Activated T-cell treated with anti-CD3 and anti-CD28 coated beads, Interleukin-2, amount 50 U/mL, for 4 hours (primary cell): Measurements from ENCODE around the gene STPG4. TPM values are rescaled to one million over a fixed set of nuclear protein-coding genes. Genes with fewer than 3 reads are reported as not detected.

Experiments
- ATAC-seq, 2 donors: fragments of 200-7000 bp; cut with Tn5 transposase; one replicate each; pipeline ENCODE4 v1.10.0; 2021
- DNase-seq: peaks from one replicate; pipeline ENCODE4 v3.0.0-alpha.2; 2020
- H3K27me3 Mint-ChIP-seq: one replicate; pipeline ENCODE4 v1.8.0; 2021; ENCODE audit warnings: low read depth, mixed read lengths
- H3K36me3 Mint-ChIP-seq: one replicate; pipeline ENCODE4 v1.8.0; 2022; ENCODE audit warnings: mixed read lengths; ENCODE audit not compliant: insufficient read depth
- H3K4me1 Mint-ChIP-seq: one replicate; pipeline ENCODE4 v1.8.0; 2021; ENCODE audit warnings: low read depth, mixed read lengths
- H3K4me3 Mint-ChIP-seq: one replicate; pipeline ENCODE4 v1.8.0; 2021; ENCODE audit warnings: mild to moderate bottlenecking, moderate library complexity, mixed read lengths
- H3K9me3 Mint-ChIP-seq: one replicate; pipeline ENCODE4 v1.8.0; 2021; ENCODE audit warnings: mixed read lengths
- total RNA-seq, 3 donors: library from RNA; stranded (reverse); gene quantifications; one replicate each; pipeline ENCODE4 v1.2.1, GENCODE V29; 2021

Gene STPG4
- total RNA-seq, 3 donors from 2014 or later = not detected

DNA sequence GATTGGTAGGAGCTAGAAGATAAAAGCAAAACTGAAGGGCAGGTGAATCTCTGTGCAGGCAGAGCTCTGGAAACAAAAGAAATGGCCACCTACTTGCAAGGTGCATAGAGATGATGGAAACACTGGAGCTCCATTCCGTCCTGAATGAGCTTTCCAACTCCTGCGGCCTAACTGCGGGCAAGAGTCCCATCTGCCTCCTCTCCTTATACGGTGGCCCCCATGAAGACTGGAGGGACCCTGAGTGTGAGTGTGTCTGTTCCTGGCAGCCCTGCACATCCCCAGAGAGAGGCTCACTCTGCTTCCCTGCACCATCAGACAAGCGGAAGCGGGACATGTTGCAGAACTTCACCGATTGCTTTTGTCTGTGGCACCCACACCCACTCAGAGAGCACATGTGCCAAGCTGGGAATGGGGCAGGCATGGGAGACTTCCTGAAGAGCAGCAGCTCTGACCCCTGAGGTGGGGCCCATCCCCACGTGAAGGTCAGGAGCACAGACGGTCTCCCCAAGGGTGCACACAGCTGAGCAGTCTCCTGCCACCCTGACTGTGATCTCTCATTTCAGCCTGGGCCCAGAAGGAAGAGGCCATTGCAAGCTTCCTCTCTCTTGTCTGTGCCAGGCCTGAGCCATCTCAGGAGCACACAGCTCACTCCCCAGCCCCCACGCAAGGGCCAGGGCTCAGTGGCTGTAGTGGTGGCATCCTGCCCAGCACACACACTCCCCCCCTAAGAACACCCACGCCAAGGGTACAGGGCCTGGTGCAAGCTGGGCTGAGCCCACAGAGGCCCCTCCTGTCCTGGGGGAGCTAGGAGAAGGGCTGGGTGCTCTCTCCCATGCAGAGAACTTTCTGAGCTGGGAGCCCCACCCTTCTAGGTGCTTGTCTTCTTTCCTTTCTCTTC lies 75.3 kb downstream of the STPG4 start:
- Mint-ChIP-seq H3K36me3 (peaks cover 4% of the 10 kb centered on the region), H3K27me3 (no peaks in the 10 kb centered on the region), H3K9me3 (no peaks in the 10 kb centered on the region), H3K4me1 (peaks cover 1% of the 10 kb centered on the region), H3K4me3 (no peak overlapping the region)
- DNase-seq (no peak), ATAC-seq (peak in 1 of 2 donors; percentile 20)

DNA sequence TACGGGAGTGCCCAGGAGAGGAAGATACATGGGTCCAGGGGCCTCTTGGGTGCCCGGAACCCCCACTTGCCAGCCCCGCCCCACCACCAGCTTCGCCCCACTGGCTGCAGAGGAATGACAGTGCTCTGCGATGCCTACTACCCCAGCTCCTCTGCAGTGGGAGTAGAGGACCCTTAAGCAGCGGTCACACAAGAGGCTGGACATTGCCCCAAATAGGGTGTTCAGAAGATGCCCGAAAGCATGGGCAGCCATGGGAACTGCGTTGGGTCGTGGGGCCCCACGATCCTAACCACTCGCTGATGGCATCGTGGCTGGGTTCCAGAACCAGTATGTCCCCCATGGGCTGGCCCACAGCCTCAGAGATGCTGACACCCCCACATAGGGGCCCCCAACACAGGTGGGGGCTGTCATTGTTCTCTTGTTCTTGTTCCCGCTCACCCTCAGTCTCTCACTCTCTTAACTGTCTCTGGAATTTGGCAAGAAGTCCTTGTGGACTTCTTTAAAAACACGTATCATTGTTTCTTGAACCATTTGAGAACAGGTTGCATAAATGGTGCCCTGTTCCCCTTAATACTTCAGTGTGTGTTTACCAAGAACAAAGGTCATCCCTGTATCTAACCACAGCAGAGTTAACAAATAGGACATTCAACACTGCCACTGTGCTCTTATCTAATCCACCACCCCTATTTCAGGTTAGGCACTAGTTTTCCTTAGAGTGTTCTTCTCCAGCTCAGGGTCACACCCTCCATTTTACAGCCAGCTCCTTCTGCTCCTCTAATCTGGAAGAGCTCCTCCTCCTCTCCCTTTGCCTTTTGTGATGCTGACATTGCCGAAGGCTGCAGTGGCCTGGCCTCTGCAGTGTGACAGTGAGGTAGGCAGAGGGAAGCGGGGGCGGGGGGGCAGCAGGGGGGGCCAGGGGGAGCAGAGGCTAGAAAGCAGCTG lies 76.3 kb downstream of the STPG4 start:
- no peaks in the 10 kb centered on the region for H3K4me1 Mint-ChIP-seq
- DNase-seq (no peak), ATAC-seq (no peak)
- H3K4me3 Mint-ChIP-seq = no peak overlapping the region
- no peaks in the 10 kb centered on the region for H3K9me3 Mint-ChIP-seq
- peaks cover 6% of the 10 kb centered on the region for H3K36me3 Mint-ChIP-seq
- no peaks in the 10 kb centered on the region for H3K27me3 Mint-ChIP-seq

DNA sequence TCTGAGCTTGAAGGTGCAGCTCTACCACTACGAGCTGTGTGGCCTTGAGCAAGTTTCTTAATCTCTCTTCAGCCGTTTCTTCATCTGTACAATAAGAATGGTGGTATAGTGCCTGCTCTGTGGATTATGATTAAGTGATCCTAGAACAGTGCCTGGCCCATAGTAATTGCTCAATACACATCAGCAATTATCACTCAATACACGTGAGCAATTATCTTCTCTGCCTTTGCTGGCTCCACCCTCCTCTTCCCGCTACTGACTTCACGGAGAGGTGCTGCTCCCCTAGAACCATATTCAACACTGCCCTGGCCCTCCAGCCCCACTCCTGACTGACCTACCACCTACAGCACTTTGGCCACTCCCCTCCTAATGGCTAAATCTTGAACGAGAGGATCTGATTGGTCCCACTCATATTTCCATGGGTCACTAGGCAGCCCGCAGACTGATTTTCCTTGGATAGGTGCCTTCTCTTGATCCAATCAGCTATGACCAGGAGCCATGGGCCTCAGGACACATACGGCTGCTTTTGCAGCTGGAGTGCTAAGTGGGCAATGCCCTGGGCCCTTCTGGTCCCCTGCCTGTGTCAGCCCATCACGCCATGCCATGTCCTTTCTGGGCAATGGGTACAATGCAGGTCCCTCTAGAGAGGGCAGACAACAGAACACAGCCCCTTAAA lies 77.5 kb downstream of the STPG4 start:
- Mint-ChIP-seq H3K36me3 (peaks cover 6% of the 10 kb centered on the region), H3K4me3 (no peak overlapping the region), H3K27me3 (no peaks in the 10 kb centered on the region), H3K4me1 (peaks cover 5% of the 10 kb centered on the region), H3K9me3 (no peaks in the 10 kb centered on the region)
- DNase-seq = no peak
- no peak for ATAC-seq

DNA sequence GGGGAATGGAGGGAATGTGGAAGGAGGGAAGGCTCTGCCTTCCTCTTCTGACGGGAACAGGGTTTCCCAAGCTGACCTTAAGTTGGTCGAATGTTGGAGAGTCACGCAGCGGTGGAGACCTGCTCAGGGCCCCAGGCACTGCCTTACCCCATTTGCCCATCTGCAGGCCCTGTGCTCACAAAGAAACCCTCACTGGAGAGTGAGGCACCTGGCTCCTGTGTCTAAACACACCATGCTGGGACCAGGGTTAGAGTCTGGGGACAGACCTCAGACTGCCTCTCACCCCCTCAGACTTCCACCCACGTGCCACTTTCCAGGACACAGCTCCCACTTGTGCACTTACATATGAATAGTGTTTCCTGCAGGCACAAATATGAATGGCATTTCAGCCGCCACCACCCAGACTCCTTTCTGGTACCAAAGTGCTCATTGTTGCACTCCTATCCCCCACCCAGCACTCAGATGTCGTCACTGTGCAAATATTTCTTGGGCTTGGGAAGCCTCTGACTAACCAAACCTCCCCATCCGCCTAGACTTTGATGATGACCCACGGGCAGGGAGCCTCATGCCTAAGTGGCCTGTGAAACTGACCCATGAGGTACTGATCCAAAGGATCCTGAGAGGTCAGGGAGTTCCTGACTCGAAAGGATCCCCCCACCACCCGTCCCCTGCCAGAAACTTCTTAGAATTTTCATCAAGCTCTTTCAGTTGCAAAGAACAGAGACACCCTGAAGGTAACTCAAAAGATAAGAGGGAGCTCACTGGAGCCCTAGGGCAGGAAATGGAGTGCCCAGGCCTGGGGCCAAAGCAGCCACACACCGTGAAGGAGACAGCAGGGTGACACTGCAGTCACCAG lies 78.3 kb downstream of the STPG4 start:
- DNase-seq (no peak), ATAC-seq (no peak)
- Mint-ChIP-seq H3K9me3 (no peaks in the 10 kb centered on the region), H3K36me3 (peaks cover 6% of the 10 kb centered on the region), H3K4me1 (peaks cover 12% of the 10 kb centered on the region), H3K4me3 (no peak overlapping the region), H3K27me3 (no peaks in the 10 kb centered on the region)

DNA sequence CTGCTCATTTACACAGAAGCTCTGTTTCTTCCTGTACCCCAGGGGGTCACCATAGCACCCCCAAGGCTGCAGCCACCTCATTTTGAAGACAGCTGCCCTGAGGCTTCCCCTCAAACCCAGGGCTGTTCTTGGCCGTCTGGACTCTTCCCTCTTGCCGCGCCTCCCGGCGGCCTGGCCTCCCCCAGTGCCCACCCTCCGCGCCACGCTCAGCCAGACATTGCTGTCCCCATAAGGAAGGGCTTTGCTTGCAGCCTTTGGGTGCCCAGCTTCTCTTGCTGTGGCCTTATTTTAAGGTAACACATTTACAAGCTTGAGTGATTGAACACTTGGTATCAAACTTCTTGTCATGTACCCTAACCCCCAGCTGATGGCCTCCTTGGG lies 79.0 kb downstream of the STPG4 start:
- no peak for DNase-seq
- ATAC-seq = no peak
- no peaks in the 10 kb centered on the region for H3K27me3 Mint-ChIP-seq
- H3K36me3 Mint-ChIP-seq = peaks cover 11% of the 10 kb centered on the region
- no peak overlapping the region for H3K4me3 Mint-ChIP-seq
- peaks cover 19% of the 10 kb centered on the region for H3K4me1 Mint-ChIP-seq
- H3K9me3 Mint-ChIP-seq = no peaks in the 10 kb centered on the region

DNA sequence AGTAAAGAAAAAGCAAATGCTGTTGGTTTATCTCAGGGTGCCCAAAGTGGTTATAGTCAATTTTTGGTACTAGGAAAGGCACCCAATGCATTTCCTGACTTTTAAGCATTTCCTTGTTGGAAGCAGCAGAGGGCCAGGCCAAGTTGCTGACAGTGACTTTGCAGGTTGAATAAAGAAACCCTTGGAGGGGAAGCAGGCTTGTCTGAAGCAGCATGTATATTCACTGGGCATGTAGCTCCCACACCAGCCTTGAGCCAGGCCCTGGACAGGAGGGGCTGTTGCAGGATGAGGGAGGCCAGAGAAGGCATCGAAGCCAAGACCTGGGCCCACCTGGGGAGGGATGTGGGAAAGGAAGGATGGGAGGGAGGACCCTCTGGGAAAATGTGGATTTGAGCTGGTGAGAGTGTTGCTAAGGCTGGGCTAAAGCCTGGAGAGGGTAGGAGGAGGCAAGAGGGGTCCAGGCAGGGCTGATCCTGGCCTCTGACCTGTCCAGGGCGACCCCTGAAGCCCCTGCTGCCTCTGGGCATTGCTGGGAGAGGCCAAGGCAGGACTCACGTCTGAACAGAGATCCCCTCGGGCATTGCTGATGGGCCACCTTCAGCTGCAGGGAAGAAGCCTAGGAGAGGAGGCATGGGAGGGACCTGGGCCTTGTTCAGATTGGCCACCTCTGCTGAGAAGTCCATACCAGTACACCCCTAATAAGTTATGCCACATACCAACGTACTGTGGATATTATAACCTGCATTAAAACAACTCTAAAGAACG lies 79.6 kb downstream of the STPG4 start:
- DNase-seq (no peak), ATAC-seq (no peak)
- Mint-ChIP-seq H3K4me3 (no peak overlapping the region), H3K4me1 (peaks cover 25% of the 10 kb centered on the region), H3K36me3 (peaks cover 11% of the 10 kb centered on the region), H3K9me3 (no peaks in the 10 kb centered on the region), H3K27me3 (no peaks in the 10 kb centered on the region)

DNA sequence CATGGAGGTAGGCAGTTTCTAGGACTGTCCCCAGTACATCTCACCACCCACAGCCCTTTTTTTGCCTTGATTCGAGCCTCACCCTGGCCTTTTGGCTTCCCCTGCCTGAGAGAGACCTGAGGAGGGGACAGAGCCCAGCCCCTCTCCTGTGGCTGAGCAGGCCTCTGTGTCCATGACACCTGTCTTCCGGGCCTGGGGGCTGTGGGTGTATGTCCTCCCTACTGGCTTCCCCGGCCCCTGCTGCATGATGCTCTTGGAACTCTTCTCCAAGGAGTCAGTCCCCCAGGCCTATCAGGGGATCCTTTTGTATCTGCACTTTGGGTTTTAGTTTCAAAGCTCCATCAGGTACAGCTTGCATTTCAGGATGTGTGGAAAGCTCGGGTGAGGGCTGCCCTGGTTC lies 80.4 kb downstream of the STPG4 start:
- H3K36me3 Mint-ChIP-seq = peaks cover 11% of the 10 kb centered on the region
- ATAC-seq = no peak
- no peak overlapping the region for H3K4me3 Mint-ChIP-seq
- DNase-seq = no peak
- H3K4me1 Mint-ChIP-seq = peaks cover 32% of the 10 kb centered on the region
- no peaks in the 10 kb centered on the region for H3K9me3 Mint-ChIP-seq
- H3K27me3 Mint-ChIP-seq = no peaks in the 10 kb centered on the region

DNA sequence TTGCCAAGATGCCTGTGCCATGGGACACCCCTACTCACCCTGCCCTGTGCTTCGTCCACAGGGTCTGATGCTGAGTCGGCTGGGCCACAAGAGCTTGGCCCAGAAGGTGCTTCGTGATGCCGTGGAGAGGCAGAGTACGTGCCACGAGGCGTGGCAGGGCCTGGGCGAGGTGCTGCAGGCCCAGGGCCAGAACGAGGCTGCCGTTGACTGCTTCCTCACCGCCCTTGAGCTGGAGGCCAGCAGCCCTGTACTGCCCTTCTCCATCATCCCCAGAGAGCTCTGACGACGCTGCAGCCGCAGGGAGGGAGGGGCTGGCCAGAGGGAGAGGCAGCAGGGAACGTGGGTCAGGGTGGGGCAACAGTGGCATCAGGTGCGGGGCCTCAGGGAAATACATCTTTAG lies 81.5 kb downstream of the STPG4 start:
- H3K4me3 Mint-ChIP-seq = no peak overlapping the region
- DNase-seq = no peak
- H3K27me3 Mint-ChIP-seq = no peaks in the 10 kb centered on the region
- peaks cover 11% of the 10 kb centered on the region for H3K36me3 Mint-ChIP-seq
- ATAC-seq = no peak
- H3K4me1 Mint-ChIP-seq = peaks cover 41% of the 10 kb centered on the region
- H3K9me3 Mint-ChIP-seq = no peaks in the 10 kb centered on the region

DNA sequence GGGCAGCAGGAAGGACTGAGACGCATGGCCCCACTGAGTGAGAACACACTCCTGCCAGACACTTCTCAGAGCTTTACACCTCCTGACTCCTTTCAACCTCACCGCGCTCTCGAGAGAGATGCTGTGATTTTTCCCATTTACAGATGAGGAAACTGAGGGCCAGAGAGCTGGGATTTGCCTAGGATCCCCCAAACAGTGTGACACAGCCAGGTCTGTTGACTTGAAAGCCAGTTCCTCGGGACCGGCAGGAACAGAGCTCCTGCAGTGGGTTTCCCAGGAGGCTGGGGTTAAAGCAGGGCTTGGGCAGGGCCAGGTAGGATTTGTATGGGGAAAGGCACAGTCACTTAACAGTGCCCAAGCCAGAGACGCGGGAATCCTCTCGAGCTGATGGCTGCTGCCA lies 81.9 kb downstream of the STPG4 start:
- peaks cover 11% of the 10 kb centered on the region for H3K36me3 Mint-ChIP-seq
- no peaks in the 10 kb centered on the region for H3K27me3 Mint-ChIP-seq
- DNase-seq (no peak), ATAC-seq (no peak)
- H3K4me3 Mint-ChIP-seq = no peak overlapping the region
- peaks cover 45% of the 10 kb centered on the region for H3K4me1 Mint-ChIP-seq
- no peaks in the 10 kb centered on the region for H3K9me3 Mint-ChIP-seq

DNA sequence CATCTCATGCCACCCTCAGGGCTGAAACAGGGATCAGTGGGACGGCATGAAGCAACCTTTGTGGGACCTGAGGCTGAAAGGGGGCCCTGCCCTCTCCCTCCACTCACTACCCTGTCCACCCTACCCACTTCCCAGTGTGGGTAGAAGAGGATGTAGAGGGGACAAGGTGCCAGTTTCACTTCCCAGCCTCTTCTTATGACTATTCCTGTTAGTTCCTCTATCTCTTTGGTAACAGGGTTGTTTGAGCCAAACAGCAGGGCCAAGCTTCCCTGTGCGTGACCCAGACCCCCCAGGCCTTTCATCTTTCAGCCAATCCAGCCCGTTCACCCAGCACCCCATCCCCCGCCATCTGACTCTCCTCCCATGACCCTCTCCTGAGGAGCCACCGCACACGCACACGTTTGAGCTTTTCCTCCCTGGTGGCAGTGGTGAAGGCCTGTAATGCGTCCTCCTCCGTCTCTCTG lies 82.3 kb downstream of the STPG4 start:
- H3K27me3 Mint-ChIP-seq = no peaks in the 10 kb centered on the region
- H3K36me3 Mint-ChIP-seq = peaks cover 11% of the 10 kb centered on the region
- no peaks in the 10 kb centered on the region for H3K9me3 Mint-ChIP-seq
- ATAC-seq (no peak), DNase-seq (no peak)
- H3K4me1 Mint-ChIP-seq = peaks cover 49% of the 10 kb centered on the region
- H3K4me3 Mint-ChIP-seq = no peak overlapping the region

DNA sequence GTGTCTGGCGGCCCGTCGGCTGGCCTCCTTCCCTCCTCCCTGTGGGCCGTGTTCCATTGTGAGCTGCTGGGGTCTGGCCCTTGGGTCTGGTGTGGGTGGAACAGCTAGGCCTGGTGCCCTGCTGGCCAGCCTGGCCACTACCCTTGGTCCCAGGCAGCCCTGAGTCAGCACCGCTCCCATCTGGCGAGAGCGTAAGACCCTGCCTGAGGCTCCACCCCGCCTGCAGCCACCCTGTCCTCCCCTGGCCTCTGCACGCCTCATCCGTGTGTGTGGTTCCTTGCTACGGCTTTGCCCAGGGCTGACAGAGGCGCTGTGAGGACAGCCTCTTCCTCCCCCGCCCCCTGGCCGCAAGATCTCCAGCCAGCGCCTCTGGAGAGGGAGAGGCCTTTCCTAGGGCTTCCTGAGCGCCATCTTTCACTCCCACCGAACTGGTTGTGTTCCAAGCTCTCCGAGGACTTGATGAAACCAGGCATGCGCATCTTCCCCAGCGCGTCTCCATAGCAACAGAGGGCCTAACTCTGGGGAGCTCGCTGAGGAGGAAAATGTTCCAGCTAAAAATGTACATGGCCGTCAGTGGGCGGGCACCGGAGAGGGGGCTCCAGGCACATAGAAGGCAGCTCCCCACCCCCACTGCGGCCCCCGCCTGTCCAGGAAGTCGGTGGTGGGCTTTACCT lies 83.0 kb downstream of the STPG4 start:
- H3K9me3 Mint-ChIP-seq = no peaks in the 10 kb centered on the region
- no peak for ATAC-seq
- no peak overlapping the region for H3K4me3 Mint-ChIP-seq
- peaks cover 11% of the 10 kb centered on the region for H3K36me3 Mint-ChIP-seq
- peaks cover 53% of the 10 kb centered on the region for H3K4me1 Mint-ChIP-seq
- DNase-seq = no peak
- H3K27me3 Mint-ChIP-seq = no peaks in the 10 kb centered on the region

DNA sequence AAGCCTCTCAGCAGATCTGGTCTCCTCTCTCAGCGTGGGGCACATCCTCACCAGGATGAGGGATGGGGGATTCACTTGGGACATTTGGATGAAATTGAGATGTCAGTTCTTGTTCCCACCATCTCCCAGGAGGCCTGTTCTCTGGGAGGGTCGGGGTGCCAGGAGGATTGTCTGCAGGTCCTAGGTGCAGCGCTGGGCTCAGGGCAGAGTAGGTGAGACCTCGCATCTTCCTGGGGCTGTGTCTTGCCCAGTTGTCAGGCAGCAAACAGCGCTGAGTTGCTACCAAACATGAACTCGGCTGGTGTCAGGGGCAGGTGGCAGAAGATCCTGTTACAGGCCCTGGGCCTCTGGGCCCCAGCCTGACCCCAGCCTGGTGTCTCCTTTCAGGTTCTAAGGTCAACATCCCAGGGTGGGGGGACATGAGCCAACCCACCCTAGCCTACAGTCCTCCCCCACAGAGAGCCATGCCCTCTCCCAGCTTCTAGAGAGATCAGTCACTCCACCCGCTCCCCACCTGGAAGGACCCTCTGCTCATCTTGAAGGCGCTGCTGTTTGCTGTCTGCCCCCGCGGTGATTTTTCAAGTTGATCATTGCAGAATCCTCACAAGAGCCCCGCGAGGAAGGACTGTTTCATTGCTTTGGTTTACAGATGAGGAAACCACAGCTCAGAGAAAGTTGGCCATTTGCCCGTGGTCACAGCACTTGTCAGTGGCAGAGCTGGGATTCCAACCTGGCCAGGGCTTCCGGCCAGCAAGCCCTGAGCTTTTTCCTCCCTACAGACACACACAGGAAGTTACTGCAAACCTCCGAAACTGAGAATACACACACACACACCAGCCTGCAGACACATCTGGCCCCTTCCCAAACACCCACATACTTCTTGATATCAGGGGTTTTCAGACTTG lies 83.9 kb downstream of the STPG4 start:
- DNase-seq = no peak
- Mint-ChIP-seq H3K36me3 (peaks cover 11% of the 10 kb centered on the region), H3K27me3 (no peaks in the 10 kb centered on the region), H3K4me3 (peak overlapping the region; percentile 10), H3K9me3 (no peaks in the 10 kb centered on the region), H3K4me1 (peaks cover 57% of the 10 kb centered on the region)
- peak; percentile 44 to 76 for ATAC-seq
